Panc1 (cell line): ENCODE data around the gene MBD6. TPM values are rescaled to one million over a fixed set of nuclear protein-coding genes. Genes with fewer than 3 reads are reported as not detected.

Experiments used
- ATAC-seq: fragments of 200-7000 bp; cut with Tn5 transposase; 2 replicates; pipeline ENCODE4 v1.9.1; 2020; ENCODE audit warnings: mild to moderate bottlenecking, moderate library complexity
- BruUV-seq: library from RNA; stranded (reverse); fragments of 400-500 nt; replicated peaks from 2 replicates; lab custom pipeline; 2021; lab: Mats Ljungman, UMichigan
- CTCF ChIA-PET: fragments of 300-600 bp; sonication (Branson Sonifier 250); formaldehyde crosslinking; loops from one replicate; lab custom pipeline; 2022; ENCODE audit warnings: antibody characterized with exemption; lab: Charles Lee
- POLR2A ChIA-PET: fragments of 300-600 bp; sonication (Branson Sonifier 250); formaldehyde crosslinking; loops from one replicate; lab custom pipeline; 2022; ENCODE audit warnings: antibody characterized with exemption; lab: Charles Lee
- DNase-seq: peaks from one replicate; pipeline ENCODE4 v3.0.0-alpha.2; 2010; ENCODE audit warnings: low read depth, low spot score
- H3K27ac ChIP-seq: 2 replicates; pipeline ENCODE4 v1.5.1; 2011; ENCODE audit warnings: mild to moderate bottlenecking, low read length, inconsistent platforms
- H3K27me3 ChIP-seq: fragments of 200-500 bp; sonication (Bioruptor generic); 2 replicates; pipeline ENCODE4 v1.6.0; 2014; ENCODE audit warnings: low read length, inconsistent platforms; ENCODE audit not compliant: control insufficient read depth, insufficient read depth
- H3K36me3 ChIP-seq: fragments of 200-500 bp; sonication (Bioruptor generic); 2 replicates; pipeline ENCODE4 v1.5.1; 2014; ENCODE audit warnings: inconsistent platforms, mild to moderate bottlenecking, low read length, moderate library complexity; ENCODE audit not compliant: control insufficient read depth, insufficient read depth
- H3K4me1 ChIP-seq: 2 replicates; pipeline ENCODE4 v1.5.1; 2011; ENCODE audit warnings: inconsistent platforms, mild to moderate bottlenecking, low read length, moderate library complexity; ENCODE audit not compliant: control insufficient read depth, insufficient read depth
- H3K4me3 ChIP-seq, 2 experiments: 2 replicates each; pipeline ENCODE4 v1.5.1; 2011 to 2012; ENCODE audit warnings: low read depth in 2 of 2, low read length in 2 of 2, mild to moderate bottlenecking in 2 of 2, inconsistent platforms in 1 of 2, moderate library complexity in 1 of 2
- H3K9me3 ChIP-seq: fragments of 200-500 bp; sonication (Bioruptor generic); 2 replicates; pipeline ENCODE4 v1.5.1; 2014; ENCODE audit warnings: low read depth, mild to moderate bottlenecking, inconsistent platforms, low read length, moderate library complexity; ENCODE audit not compliant: control insufficient read depth, insufficient read depth
- POLR2AphosphoS5 ChIP-seq: IDR thresholded peaks from 2 replicates; pipeline ENCODE4 v1.6.1; 2012; ENCODE audit warnings: mild to moderate bottlenecking, low read depth, low read length, moderate library complexity
- SIN3A ChIP-seq: IDR thresholded peaks from 2 replicates; pipeline ENCODE4 v1.6.1; 2012; ENCODE audit warnings: low read depth, mild to moderate bottlenecking, low read length, moderate library complexity, borderline replicate concordance; ENCODE audit not compliant: insufficient read depth
- TCF7L2 ChIP-seq: IDR thresholded peaks from 2 replicates; pipeline ENCODE4 v1.6.1; 2011; ENCODE audit warnings: mild to moderate bottlenecking, low read depth, low read length, inconsistent platforms
- in situ Hi-C: cut with HindIII; loops from 2 replicates; pipeline ENCODE4 v1.10.0; 2016; ENCODE audit warnings: low sequenced_read_pairs, low pct_unique_long_range_greater_than_20kb
- intact Hi-C: fragments of 100-400 bp; cut with micrococcal nuclease; formaldehyde crosslinking; loops from one replicate; pipeline ENCODE4 v1.10.0; 2022; ENCODE audit not compliant: unreplicated experiment
- total RNA-seq: library from RNA; stranded (reverse); gene quantifications from one replicate; pipeline ENCODE4 v1.2.1, GENCODE V29; 2021; ENCODE audit not compliant: unreplicated experiment
- TF ChIP-seq, protein P1 (sequence below), 2 experiments: IDR thresholded peaks; 2 replicates each; pipeline ENCODE4 v1.6.1; 2011 to 2012; ENCODE audit warnings: low read depth in 2 of 2, control low read depth in 1 of 2, low read length in 1 of 2, mild to moderate bottlenecking in 1 of 2, moderate library complexity in 1 of 2; ENCODE audit not compliant: insufficient read depth in 1 of 2
- TF ChIP-seq, protein P2 (sequence below): fragments of 450-650 bp; IDR thresholded peaks from 2 replicates; pipeline ENCODE4 v1.5.1; 2017; ENCODE audit warnings: mild to moderate bottlenecking

MBD6 gene
- total RNA-seq, 1 experiment from 2014 or later: 115 TPM

DNA sequence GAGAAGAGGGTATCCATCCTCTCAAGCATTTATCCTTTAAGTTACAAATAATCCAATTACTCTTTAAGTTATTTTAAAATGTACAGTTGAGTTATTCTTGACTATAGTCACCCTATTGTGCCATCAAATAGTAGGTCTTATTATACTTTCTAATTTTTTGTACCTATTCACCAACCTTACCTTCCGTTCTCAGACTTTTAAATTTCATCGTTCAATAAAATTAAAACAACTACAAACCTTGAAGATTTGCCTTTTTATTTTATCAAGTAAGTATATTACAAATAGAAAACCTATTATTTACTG lies 25.3 kb downstream of the MBD6 start:
- ChIA-PET CTCF (no interaction called here), POLR2A (no interaction called here)
- no peak overlapping the region for H3K4me3 ChIP-seq
- H3K9me3 ChIP-seq: no peaks in the 10 kb centered on the region
- ATAC-seq (no peak), DNase-seq (no peak)
- H3K36me3 ChIP-seq: peaks cover 4% of the 10 kb centered on the region; the same call in 1 of the 2 replicates
- no TSS peak for BruUV-seq
- H3K27me3 ChIP-seq: no peaks in the 10 kb centered on the region
- in situ Hi-C loops: no loop called here
- H3K4me1 ChIP-seq: peaks cover 20% of the 10 kb centered on the region
- no peak overlapping the region for H3K27ac ChIP-seq
- TF ChIP-seq, protein P1, sequence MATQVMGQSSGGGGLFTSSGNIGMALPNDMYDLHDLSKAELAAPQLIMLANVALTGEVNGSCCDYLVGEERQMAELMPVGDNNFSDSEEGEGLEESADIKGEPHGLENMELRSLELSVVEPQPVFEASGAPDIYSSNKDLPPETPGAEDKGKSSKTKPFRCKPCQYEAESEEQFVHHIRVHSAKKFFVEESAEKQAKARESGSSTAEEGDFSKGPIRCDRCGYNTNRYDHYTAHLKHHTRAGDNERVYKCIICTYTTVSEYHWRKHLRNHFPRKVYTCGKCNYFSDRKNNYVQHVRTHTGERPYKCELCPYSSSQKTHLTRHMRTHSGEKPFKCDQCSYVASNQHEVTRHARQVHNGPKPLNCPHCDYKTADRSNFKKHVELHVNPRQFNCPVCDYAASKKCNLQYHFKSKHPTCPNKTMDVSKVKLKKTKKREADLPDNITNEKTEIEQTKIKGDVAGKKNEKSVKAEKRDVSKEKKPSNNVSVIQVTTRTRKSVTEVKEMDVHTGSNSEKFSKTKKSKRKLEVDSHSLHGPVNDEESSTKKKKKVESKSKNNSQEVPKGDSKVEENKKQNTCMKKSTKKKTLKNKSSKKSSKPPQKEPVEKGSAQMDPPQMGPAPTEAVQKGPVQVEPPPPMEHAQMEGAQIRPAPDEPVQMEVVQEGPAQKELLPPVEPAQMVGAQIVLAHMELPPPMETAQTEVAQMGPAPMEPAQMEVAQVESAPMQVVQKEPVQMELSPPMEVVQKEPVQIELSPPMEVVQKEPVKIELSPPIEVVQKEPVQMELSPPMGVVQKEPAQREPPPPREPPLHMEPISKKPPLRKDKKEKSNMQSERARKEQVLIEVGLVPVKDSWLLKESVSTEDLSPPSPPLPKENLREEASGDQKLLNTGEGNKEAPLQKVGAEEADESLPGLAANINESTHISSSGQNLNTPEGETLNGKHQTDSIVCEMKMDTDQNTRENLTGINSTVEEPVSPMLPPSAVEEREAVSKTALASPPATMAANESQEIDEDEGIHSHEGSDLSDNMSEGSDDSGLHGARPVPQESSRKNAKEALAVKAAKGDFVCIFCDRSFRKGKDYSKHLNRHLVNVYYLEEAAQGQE (IDR thresholded peaks at IDR 0.05; ENCODE audit: insufficient read depth in 1 of 2, low read depth in 2 of 2, low read length in 1 of 2): no peak
- no peak for TF ChIP-seq TCF7L2
- TF ChIP-seq, protein P2, sequence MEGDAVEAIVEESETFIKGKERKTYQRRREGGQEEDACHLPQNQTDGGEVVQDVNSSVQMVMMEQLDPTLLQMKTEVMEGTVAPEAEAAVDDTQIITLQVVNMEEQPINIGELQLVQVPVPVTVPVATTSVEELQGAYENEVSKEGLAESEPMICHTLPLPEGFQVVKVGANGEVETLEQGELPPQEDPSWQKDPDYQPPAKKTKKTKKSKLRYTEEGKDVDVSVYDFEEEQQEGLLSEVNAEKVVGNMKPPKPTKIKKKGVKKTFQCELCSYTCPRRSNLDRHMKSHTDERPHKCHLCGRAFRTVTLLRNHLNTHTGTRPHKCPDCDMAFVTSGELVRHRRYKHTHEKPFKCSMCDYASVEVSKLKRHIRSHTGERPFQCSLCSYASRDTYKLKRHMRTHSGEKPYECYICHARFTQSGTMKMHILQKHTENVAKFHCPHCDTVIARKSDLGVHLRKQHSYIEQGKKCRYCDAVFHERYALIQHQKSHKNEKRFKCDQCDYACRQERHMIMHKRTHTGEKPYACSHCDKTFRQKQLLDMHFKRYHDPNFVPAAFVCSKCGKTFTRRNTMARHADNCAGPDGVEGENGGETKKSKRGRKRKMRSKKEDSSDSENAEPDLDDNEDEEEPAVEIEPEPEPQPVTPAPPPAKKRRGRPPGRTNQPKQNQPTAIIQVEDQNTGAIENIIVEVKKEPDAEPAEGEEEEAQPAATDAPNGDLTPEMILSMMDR: no peak
- no peak for TF ChIP-seq SIN3A
- TF ChIP-seq POLR2AphosphoS5: no peak
- intact Hi-C loops: no loop called here

DNA sequence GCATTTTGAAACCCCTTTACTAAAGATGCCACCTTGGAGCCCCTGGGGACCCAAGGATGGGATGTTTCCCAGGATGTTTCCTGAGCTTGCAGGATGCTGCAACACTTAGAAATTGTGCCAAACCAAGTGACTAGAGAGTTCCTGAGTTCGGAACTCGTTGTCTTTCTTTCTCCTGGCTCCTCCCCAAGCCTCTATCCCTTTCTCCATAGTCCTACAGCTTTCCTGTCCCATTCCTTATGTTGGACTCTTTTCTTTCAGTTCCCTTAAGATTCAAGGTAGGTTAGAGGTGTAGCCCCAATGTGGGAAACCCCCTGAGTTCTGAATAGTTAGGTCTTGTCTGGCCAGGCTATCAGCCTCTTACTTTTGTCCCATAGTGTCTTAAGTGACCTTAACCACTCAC lies 25.9 kb downstream of the MBD6 start:
- intact Hi-C loops (no loop called here), in situ Hi-C loops (no loop called here)
- H3K27ac ChIP-seq: 0 out of 2 replicates have a peak overlapping the region, but pooled peaks have one; percentile 20
- H3K4me1 ChIP-seq: peaks cover 20% of the 10 kb centered on the region
- POLR2A ChIA-PET: no interaction called here
- TF ChIP-seq, protein P2: no peak
- TF ChIP-seq POLR2AphosphoS5: no peak
- no peak for TF ChIP-seq SIN3A
- TF ChIP-seq, protein P1 (IDR thresholded peaks at IDR 0.05; ENCODE audit: insufficient read depth in 1 of 2, low read depth in 2 of 2, low read length in 1 of 2): no peak
- TF ChIP-seq TCF7L2: no peak
- H3K4me3 ChIP-seq: no peak overlapping the region
- ATAC-seq (no peak), DNase-seq (no peak)
- no peaks in the 10 kb centered on the region for H3K27me3 ChIP-seq
- CTCF ChIA-PET: no interaction called here
- no TSS peak for BruUV-seq
- peaks cover 4% of the 10 kb centered on the region; the same call in 1 of the 2 replicates for H3K36me3 ChIP-seq
- H3K9me3 ChIP-seq: no peaks in the 10 kb centered on the region
